Measurements from ENCODE around the gene C1QB. TPM values are rescaled to one million over a fixed set of nuclear protein-coding genes. Genes with fewer than 3 reads are reported as not detected.

Gene C1QB
- total RNA-seq, 6 donors from 2014 or later = 391 to 1,763 (median 1,026) TPM

DNA sequence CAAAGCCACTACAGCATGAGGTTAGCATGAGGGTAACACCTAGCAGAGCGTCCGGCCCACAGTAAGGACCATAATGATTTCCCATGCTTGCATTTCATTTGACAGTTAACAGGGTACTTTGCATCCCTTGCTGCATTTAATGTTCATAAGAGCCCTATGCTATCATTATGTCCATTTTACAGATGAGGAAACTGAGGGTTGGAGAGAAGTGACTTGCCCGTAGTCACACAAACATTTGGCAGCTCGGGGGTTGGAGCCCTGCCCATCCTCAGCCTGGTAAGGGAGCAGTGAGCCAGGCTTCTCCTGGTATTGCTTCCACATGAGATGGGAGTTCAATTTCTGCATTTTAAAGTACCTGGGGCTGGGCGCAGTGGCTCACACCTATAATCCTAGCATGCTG, 41.1 kb downstream of the C1QB start:
- ATAC-seq (ENCODE audit: low FRiP score in 2 of 2) = no peak
- DNase-seq = no peak
- Histone ChIP-seq H3K4me3 (no peak overlapping the region), H3K9me3 (no peaks in the 10 kb centered on the region), H3K36me3 (no peaks in the 10 kb centered on the region), H3K27ac (no peak overlapping the region), H3K4me1 (no peaks in the 10 kb centered on the region), H3K27me3 (no peaks in the 10 kb centered on the region)
- WGBS, 2 donors = 83 to 91% methylated on average over 5 of the region's 5 CpGs
- TF ChIP-seq POLR2AphosphoS5 (IDR thresholded peaks at IDR 0.05) = no peak
- TF ChIP-seq, protein P1, sequence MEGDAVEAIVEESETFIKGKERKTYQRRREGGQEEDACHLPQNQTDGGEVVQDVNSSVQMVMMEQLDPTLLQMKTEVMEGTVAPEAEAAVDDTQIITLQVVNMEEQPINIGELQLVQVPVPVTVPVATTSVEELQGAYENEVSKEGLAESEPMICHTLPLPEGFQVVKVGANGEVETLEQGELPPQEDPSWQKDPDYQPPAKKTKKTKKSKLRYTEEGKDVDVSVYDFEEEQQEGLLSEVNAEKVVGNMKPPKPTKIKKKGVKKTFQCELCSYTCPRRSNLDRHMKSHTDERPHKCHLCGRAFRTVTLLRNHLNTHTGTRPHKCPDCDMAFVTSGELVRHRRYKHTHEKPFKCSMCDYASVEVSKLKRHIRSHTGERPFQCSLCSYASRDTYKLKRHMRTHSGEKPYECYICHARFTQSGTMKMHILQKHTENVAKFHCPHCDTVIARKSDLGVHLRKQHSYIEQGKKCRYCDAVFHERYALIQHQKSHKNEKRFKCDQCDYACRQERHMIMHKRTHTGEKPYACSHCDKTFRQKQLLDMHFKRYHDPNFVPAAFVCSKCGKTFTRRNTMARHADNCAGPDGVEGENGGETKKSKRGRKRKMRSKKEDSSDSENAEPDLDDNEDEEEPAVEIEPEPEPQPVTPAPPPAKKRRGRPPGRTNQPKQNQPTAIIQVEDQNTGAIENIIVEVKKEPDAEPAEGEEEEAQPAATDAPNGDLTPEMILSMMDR (IDR thresholded peaks at IDR 0.05) = no peak
- TF ChIP-seq POLR2A (IDR thresholded peaks at IDR 0.05) = no peak
- no peak for TF ChIP-seq EP300 (IDR thresholded peaks at IDR 0.05)

GRCh38 chr1:22696610-22697009, 43.6 kb downstream of the C1QB start:
- WGBS, 2 donors = 73 to 77% methylated on average over 3 of the region's 3 CpGs
- Histone ChIP-seq H3K4me1 (no peaks in the 10 kb centered on the region), H3K9me3 (no peaks in the 10 kb centered on the region), H3K27ac (no peak overlapping the region), H3K36me3 (no peaks in the 10 kb centered on the region), H3K4me3 (no peak overlapping the region), H3K27me3 (no peaks in the 10 kb centered on the region)
- no peak for DNase-seq
- TF ChIP-seq POLR2A (IDR thresholded peaks at IDR 0.05) (no peak), POLR2AphosphoS5 (IDR thresholded peaks at IDR 0.05) (no peak), EP300 (IDR thresholded peaks at IDR 0.05) (no peak)
- TF ChIP-seq, protein P1 (IDR thresholded peaks at IDR 0.05) = no peak
- ATAC-seq (ENCODE audit: low FRiP score in 2 of 2) = no peak

DNA sequence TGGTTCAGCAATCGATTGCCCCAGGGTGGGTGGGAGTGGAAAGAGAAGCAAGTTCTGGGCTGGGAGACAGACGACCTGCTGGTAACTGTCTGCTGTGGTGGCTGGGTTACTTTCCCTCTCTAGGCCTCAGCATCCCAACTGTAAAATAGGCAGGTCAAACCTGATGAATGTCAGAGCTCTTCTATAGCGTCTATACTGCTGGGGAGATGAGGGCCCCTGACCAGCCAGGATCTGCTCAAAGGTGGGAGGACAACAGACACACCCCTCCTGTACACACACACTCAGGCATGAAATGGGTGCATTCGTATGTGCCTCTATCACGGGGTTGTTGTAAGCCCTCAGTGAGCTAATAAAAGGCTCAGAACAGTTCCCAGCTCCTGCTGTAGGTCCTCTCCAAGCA, 44.9 kb downstream of the C1QB start:
- Histone ChIP-seq H3K4me3 (no peak overlapping the region), H3K9me3 (no peaks in the 10 kb centered on the region), H3K36me3 (no peaks in the 10 kb centered on the region), H3K4me1 (no peaks in the 10 kb centered on the region), H3K27me3 (no peaks in the 10 kb centered on the region), H3K27ac (no peak overlapping the region)
- DNase-seq (no peak), ATAC-seq (ENCODE audit: low FRiP score in 2 of 2) (no peak)
- WGBS, 2 donors = 76 to 79% methylated on average over 5 of the region's 5 CpGs
- TF ChIP-seq POLR2AphosphoS5 (IDR thresholded peaks at IDR 0.05) = no peak
- no peak for TF ChIP-seq POLR2A (IDR thresholded peaks at IDR 0.05)
- TF ChIP-seq EP300 (IDR thresholded peaks at IDR 0.05) = no peak
- TF ChIP-seq, protein P1 (IDR thresholded peaks at IDR 0.05) = no peak

GRCh38 chr1:22699681-22700520, 46.9 kb downstream of the C1QB start:
- 72% methylated on average over 14 of the region's 14 CpGs for WGBS, 2 donors
- no peaks in the 10 kb centered on the region for H3K9me3 ChIP-seq
- no peak for TF ChIP-seq POLR2A (IDR thresholded peaks at IDR 0.05)
- TF ChIP-seq POLR2AphosphoS5 (IDR thresholded peaks at IDR 0.05) = no peak
- TF ChIP-seq EP300 (IDR thresholded peaks at IDR 0.05) = no peak
- TF ChIP-seq, protein P1 (IDR thresholded peaks at IDR 0.05) = no peak
- H3K36me3 ChIP-seq = no peaks in the 10 kb centered on the region
- H3K4me3 ChIP-seq = no peak overlapping the region
- H3K27me3 ChIP-seq = no peaks in the 10 kb centered on the region
- ATAC-seq (ENCODE audit: low FRiP score in 2 of 2) = no peak
- DNase-seq = no peak
- no peak overlapping the region for H3K27ac ChIP-seq
- no peaks in the 10 kb centered on the region for H3K4me1 ChIP-seq

All from upper lobe of left lung (tissue), 6 donors.